HK-2 (cell line): ENCODE data around the gene TMPRSS6.

Experiments used
- DNase-seq: peaks from one replicate; pipeline ENCODE4 v3.0.0-alpha.2; 2018; ENCODE audit not compliant: unreplicated experiment

Gene TMPRSS6

GRCh38 chr22:37028692-37029674, 80.5 kb downstream of the TMPRSS6 start:
- DNase-seq, result no peak

GRCh38 chr22:37027556-37027955, 82.0 kb downstream of the TMPRSS6 start:
- DNase-seq, result no peak

- no peak for DNase-seq
These were observed 83.2 kb downstream of the TMPRSS6 start for GRCh38 chr22:37026325-37026724.

GRCh38 chr22:37025500-37026070, 83.9 kb downstream of the TMPRSS6 start:
- DNase-seq, result no peak

- no peak for DNase-seq
These were observed 85.0 kb downstream of the TMPRSS6 start for GRCh38 chr22:37024339-37025157.

- no peak for DNase-seq
These were observed 85.7 kb downstream of the TMPRSS6 start for GRCh38 chr22:37023743-37024338.

GRCh38 chr22:37022483-37023337, 86.8 kb downstream of the TMPRSS6 start:
- no peak for DNase-seq

- no peak for DNase-seq
These were observed 87.6 kb downstream of the TMPRSS6 start for GRCh38 chr22:37021710-37022482.

GRCh38 chr22:37021041-37021440, 88.5 kb downstream of the TMPRSS6 start:
- DNase-seq, result no peak

- peak; percentile 32 for DNase-seq
These were observed 89.4 kb downstream of the TMPRSS6 start for GRCh38 chr22:37020192-37020479.

- peak; percentile 60 for DNase-seq
These were observed 90.0 kb downstream of the TMPRSS6 start, which contains the start of the genes MPST and TST for GRCh38 chr22:37019309-37020191. Gene MPST (plus strand): TSS chr22:37019742. CDS start chr22:37019837, 95 bp downstream. Gene TST (minus strand): TSS chr22:37019447. CDS start chr22:37018732, 715 bp downstream.

GRCh38 chr22:37018815-37019308, 90.7 kb downstream of the TMPRSS6 start:
- peak; percentile 37 for DNase-seq

- no peak for DNase-seq
These were observed 91.3 kb downstream of the TMPRSS6 start for GRCh38 chr22:37018086-37018814.

GRCh38 chr22:37017356-37017755, 92.2 kb downstream of the TMPRSS6 start:
- DNase-seq, result no peak

- DNase-seq, result no peak
These were observed 93.2 kb downstream of the TMPRSS6 start for GRCh38 chr22:37016134-37016910.

- DNase-seq, result no peak
These were observed 94.0 kb downstream of the TMPRSS6 start for GRCh38 chr22:37015587-37015878.
